Fibroblast of lung (primary cell): Measurements from ENCODE around the gene RPS6KA2. TPM values are rescaled to one million over a fixed set of nuclear protein-coding genes. Genes with fewer than 3 reads are reported as not detected.

Source experiments
- DNase-seq, 2 donors: peaks; one replicate each; pipeline versions ENCODE4 v3.0.0 to v3.0.0-alpha.2; 2010; ENCODE audit warnings: low read depth in 2 of 2
- H2AFZ ChIP-seq: 2 replicates; pipeline ENCODE4 v1.5.1; 2012; ENCODE audit warnings: low read length, control low read depth, inconsistent platforms
- H3K27ac ChIP-seq: 2 replicates; pipeline ENCODE4 v1.5.1; 2011; ENCODE audit warnings: low read length, control low read depth; ENCODE audit not compliant: insufficient read depth
- H3K27me3 ChIP-seq: 2 replicates; pipeline ENCODE4 v1.5.1; 2011; ENCODE audit warnings: mild to moderate bottlenecking, low read length; ENCODE audit not compliant: control insufficient read depth, insufficient read depth
- H3K36me3 ChIP-seq: 2 replicates; pipeline ENCODE4 v1.5.1; 2011; ENCODE audit warnings: low read length; ENCODE audit not compliant: control insufficient read depth, insufficient read depth
- H3K4me1 ChIP-seq: 2 replicates; pipeline ENCODE4 v1.5.1; 2011; ENCODE audit warnings: low read length; ENCODE audit not compliant: control insufficient read depth, insufficient read depth; ENCODE audit errors: extremely low read depth
- H3K4me2 ChIP-seq: 2 replicates; pipeline ENCODE4 v1.5.1; 2011; ENCODE audit warnings: low read length, control low read depth; ENCODE audit not compliant: insufficient read depth; ENCODE audit errors: extremely low read depth
- H3K4me3 ChIP-seq, 4 experiments: fragments of 200-600 bp in 1 of 4; sonication (generic) in 1 of 4; replicated peaks in 1 of 4; 2 replicates each; pipeline ENCODE4 v1.5.1; 2011 to 2016; ENCODE audit warnings: low read length in 4 of 4, low read depth in 3 of 4, mild to moderate bottlenecking in 3 of 4, control low read depth in 2 of 4, inconsistent platforms in 1 of 4, mixed read lengths in 1 of 4; ENCODE audit not compliant: insufficient read depth in 1 of 4; ENCODE audit errors: control extremely low read depth in 1 of 4
- H3K79me2 ChIP-seq: 2 replicates; pipeline ENCODE4 v1.5.1; 2012; ENCODE audit warnings: mild to moderate bottlenecking, low read length, inconsistent platforms; ENCODE audit not compliant: control insufficient read depth, insufficient read depth
- H3K9ac ChIP-seq: 2 replicates; pipeline ENCODE4 v1.5.1; 2011; ENCODE audit warnings: mild to moderate bottlenecking, low read length, control low read depth; ENCODE audit not compliant: insufficient read depth
- H3K9me3 ChIP-seq: 2 replicates; pipeline ENCODE4 v1.5.1; 2012; ENCODE audit warnings: low read depth, low read length; ENCODE audit not compliant: control insufficient read depth, insufficient read depth
- H4K20me1 ChIP-seq: 2 replicates; pipeline ENCODE4 v1.5.1; 2011; ENCODE audit warnings: low read length; ENCODE audit not compliant: control insufficient read depth, insufficient read depth; ENCODE audit errors: extremely low read depth
- EZH2 ChIP-seq: IDR thresholded peaks from 2 replicates; pipeline ENCODE4 v1.5.1; 2012; ENCODE audit warnings: low read length, control low read depth, mild to moderate bottlenecking; ENCODE audit errors: missing control alignments
- polyA plus RNA-seq, 2 donors: library from polyadenylated mRNA; depleted of rRNA in 1 of 2; stranded (reverse) in 1 of 2; unstranded in 1 of 2; fragments of >200 nt; gene quantifications; 2 replicates each; pipeline ENCODE4 v1.2.1, GENCODE V29; 2011 to 2012; ENCODE audit warnings: missing spikeins in 1 of 2
- total RNA-seq: library from RNA; depleted of rRNA; stranded (reverse); fragments of >200 nt; gene quantifications from 2 replicates; pipeline ENCODE4 v1.2.1, GENCODE V29; 2014
- TF ChIP-seq, protein P1 (sequence below), 2 donors: IDR thresholded peaks in 1 of 2; conservative IDR thresholded peaks in 1 of 2; 1 replicate in 1 of 2; 2 replicates in 1 of 2; pipeline ENCODE4 v1.5.1; 2011 to 2012; ENCODE audit warnings: low read length in 2 of 2, control low read depth in 1 of 2, inconsistent platforms in 1 of 2, low read depth in 1 of 2, mild to moderate bottlenecking in 1 of 2

RPS6KA2 gene
- total and polyA plus RNA-seq, 2 donors (not counting 1 experiment from before 2014, with no cell fraction given), result 66.8 to 116 TPM

DNA sequence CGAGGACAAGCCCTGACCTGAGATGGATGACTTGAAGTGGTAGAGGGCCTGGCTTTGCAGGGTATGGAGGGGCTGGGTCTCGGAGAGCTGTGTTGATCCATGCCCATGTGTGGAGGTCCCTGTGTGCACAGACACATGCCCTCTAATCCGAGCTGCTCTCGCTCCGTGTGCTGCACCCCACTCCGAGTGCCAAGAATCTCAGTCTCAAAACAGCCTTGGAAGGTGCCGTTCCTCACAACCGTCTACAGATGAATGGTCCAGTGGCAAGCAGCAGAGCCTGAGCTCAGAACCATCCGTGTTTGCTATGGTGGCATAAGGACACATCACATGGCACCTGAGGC lies 133.0 kb downstream of the RPS6KA2 start:
- Histone ChIP-seq H3K4me2 (no peak overlapping the region), H3K27me3 (no peaks in the 10 kb centered on the region), H3K9ac (no peak overlapping the region), H3K9me3 (no peaks in the 10 kb centered on the region), H4K20me1 (no peaks in the 10 kb centered on the region), H3K4me3 (no peak overlapping the region), H3K36me3 (peaks cover 21% of the 10 kb centered on the region), H2AFZ (no peak overlapping the region), H3K4me1 (no peaks in the 10 kb centered on the region), H3K27ac (no peak overlapping the region), H3K79me2 (no peaks in the 10 kb centered on the region)
- DNase-seq, result no peak
- no peak for TF ChIP-seq EZH2
- TF ChIP-seq, protein P1, sequence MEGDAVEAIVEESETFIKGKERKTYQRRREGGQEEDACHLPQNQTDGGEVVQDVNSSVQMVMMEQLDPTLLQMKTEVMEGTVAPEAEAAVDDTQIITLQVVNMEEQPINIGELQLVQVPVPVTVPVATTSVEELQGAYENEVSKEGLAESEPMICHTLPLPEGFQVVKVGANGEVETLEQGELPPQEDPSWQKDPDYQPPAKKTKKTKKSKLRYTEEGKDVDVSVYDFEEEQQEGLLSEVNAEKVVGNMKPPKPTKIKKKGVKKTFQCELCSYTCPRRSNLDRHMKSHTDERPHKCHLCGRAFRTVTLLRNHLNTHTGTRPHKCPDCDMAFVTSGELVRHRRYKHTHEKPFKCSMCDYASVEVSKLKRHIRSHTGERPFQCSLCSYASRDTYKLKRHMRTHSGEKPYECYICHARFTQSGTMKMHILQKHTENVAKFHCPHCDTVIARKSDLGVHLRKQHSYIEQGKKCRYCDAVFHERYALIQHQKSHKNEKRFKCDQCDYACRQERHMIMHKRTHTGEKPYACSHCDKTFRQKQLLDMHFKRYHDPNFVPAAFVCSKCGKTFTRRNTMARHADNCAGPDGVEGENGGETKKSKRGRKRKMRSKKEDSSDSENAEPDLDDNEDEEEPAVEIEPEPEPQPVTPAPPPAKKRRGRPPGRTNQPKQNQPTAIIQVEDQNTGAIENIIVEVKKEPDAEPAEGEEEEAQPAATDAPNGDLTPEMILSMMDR (conservative IDR thresholded peaks at IDR 0.05 in 1 of 2, IDR thresholded peaks at IDR 0.05 in 1 of 2; ENCODE audit: low read depth in 1 of 2, low read length in 2 of 2), result no peak

DNA sequence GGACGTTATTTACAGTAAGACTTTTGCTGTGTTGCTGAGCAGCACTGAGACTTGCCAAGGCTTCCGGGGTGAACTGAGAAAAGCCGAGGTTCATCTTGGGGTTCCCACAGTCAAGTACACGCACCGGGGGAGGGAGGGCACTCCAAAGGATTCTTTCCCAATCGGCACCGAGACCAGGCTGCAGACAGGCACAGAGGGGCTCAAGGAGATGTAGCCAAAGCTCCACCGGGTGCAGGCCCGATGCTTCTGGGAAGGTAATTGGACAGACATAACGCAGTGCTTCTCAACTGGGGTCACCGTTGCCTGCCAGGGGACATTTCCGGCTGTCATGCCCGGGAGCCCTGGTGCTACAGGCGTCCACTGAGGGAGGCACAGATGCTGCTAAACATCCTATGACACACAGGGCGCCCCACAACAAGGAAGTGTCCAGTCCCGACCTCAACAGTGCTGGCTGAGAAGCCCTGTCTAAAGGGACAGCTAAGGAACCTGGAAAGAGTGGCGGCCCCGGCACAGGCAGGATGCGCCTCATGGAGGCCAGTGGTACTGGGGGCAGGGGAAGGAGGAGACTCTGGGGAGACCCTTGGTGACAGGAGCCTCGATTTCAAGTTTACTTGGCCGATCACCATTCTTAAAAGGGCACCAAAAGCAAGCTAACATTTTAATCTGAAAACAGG lies 133.5 kb downstream of the RPS6KA2 start:
- Histone ChIP-seq H4K20me1 (no peaks in the 10 kb centered on the region), H3K27me3 (no peaks in the 10 kb centered on the region), H3K9me3 (no peaks in the 10 kb centered on the region), H3K36me3 (peaks cover 20% of the 10 kb centered on the region), H3K4me1 (no peaks in the 10 kb centered on the region), H3K4me2 (no peak overlapping the region), H3K27ac (no peak overlapping the region), H3K4me3 (no peak overlapping the region), H2AFZ (no peak overlapping the region), H3K9ac (no peak overlapping the region), H3K79me2 (no peaks in the 10 kb centered on the region)
- DNase-seq, result no peak
- TF ChIP-seq, protein P1 (conservative IDR thresholded peaks at IDR 0.05 in 1 of 2, IDR thresholded peaks at IDR 0.05 in 1 of 2; ENCODE audit: low read depth in 1 of 2, low read length in 2 of 2), result no peak
- TF ChIP-seq EZH2, result no peak

- Histone ChIP-seq H3K27me3 (no peaks in the 10 kb centered on the region), H3K4me1 (no peaks in the 10 kb centered on the region), H4K20me1 (no peaks in the 10 kb centered on the region), H3K79me2 (no peaks in the 10 kb centered on the region), H3K36me3 (peaks cover 17% of the 10 kb centered on the region), H3K9me3 (no peaks in the 10 kb centered on the region), H3K4me2 (no peak overlapping the region), H3K9ac (no peak overlapping the region), H2AFZ (no peak overlapping the region), H3K27ac (no peak overlapping the region), H3K4me3 (no peak overlapping the region)
- TF ChIP-seq EZH2, result no peak
- no peak for DNase-seq
These were observed 134.8 kb downstream of the RPS6KA2 start for GRCh38 chr6:166492092-166492741.
